ENCODE measurements around the gene ELAC1. TPM values are rescaled to one million over a fixed set of nuclear protein-coding genes. Genes with fewer than 3 reads are reported as not detected.
"Not testable (repeated sequence)": the region's sequence is repeated elsewhere in the genome, so short reads cannot be mapped to it uniquely, and the experiment has no call there.

The ELAC1 gene
- total RNA-seq, 1 experiment from 2014 or later: 8.2 TPM

GRCh38 chr18:50986360-50987087 lies 18.7 kb downstream of the ELAC1 start:
- H3K36me3 ChIP-seq: peaks cover 3% of the 10 kb centered on the region
- no peak for DNase-seq (ENCODE audit: low read depth in 1 of 2, low spot score in 2 of 2)
- H3K4me3 ChIP-seq: no peak overlapping the region
- no peaks in the 10 kb centered on the region for H3K9me3 ChIP-seq (replicated peaks)
- no peaks in the 10 kb centered on the region for H3K27me3 ChIP-seq (replicated peaks)
- peaks cover 7% of the 10 kb centered on the region for H3K4me1 ChIP-seq (replicated peaks)
- no peak overlapping the region for H3K27ac ChIP-seq

- H3K27ac ChIP-seq: no peak overlapping the region
- no peak for DNase-seq (ENCODE audit: low read depth in 1 of 2, low spot score in 2 of 2)
- H3K4me1 ChIP-seq (replicated peaks): peaks cover 7% of the 10 kb centered on the region
- no peaks in the 10 kb centered on the region for H3K9me3 ChIP-seq (replicated peaks)
- peaks cover 3% of the 10 kb centered on the region for H3K36me3 ChIP-seq
- H3K4me3 ChIP-seq: no peak overlapping the region
- H3K27me3 ChIP-seq (replicated peaks): no peaks in the 10 kb centered on the region
These were observed 19.4 kb downstream of the ELAC1 start for GRCh38 chr18:50987261-50987660.

- peaks cover 7% of the 10 kb centered on the region for H3K4me1 ChIP-seq (replicated peaks)
- DNase-seq (ENCODE audit: low read depth in 1 of 2, low spot score in 2 of 2): no peak
- no peak overlapping the region for H3K4me3 ChIP-seq
- no peak overlapping the region for H3K27ac ChIP-seq
- no peaks in the 10 kb centered on the region; the same call in 1 of the 2 replicates for H3K36me3 ChIP-seq
- H3K9me3 ChIP-seq (replicated peaks): no peaks in the 10 kb centered on the region
- H3K27me3 ChIP-seq (replicated peaks): no peaks in the 10 kb centered on the region
These were observed 21.9 kb downstream of the ELAC1 start for GRCh38 chr18:50989711-50990110.

- Histone ChIP-seq H3K4me1 (replicated peaks) (no peaks in the 10 kb centered on the region), H3K9me3 (replicated peaks) (no peaks in the 10 kb centered on the region), H3K4me3 (no peak overlapping the region), H3K36me3 (no peaks in the 10 kb centered on the region; the same call in 1 of the 2 replicates), H3K27me3 (replicated peaks) (no peaks in the 10 kb centered on the region), H3K27ac (no peak overlapping the region)
- DNase-seq (ENCODE audit: low read depth in 1 of 2, low spot score in 2 of 2): no peak
These were observed 24.5 kb downstream of the ELAC1 start for GRCh38 chr18:50992351-50992762.

- no peak overlapping the region for H3K27ac ChIP-seq
- H3K4me3 ChIP-seq: no peak overlapping the region
- H3K4me1 ChIP-seq (replicated peaks): no peaks in the 10 kb centered on the region
- H3K27me3 ChIP-seq (replicated peaks): no peaks in the 10 kb centered on the region
- no peaks in the 10 kb centered on the region for H3K36me3 ChIP-seq
- DNase-seq (ENCODE audit: low read depth in 1 of 2, low spot score in 2 of 2): no peak
- no peaks in the 10 kb centered on the region for H3K9me3 ChIP-seq (replicated peaks)
These were observed 26.2 kb downstream of the ELAC1 start for GRCh38 chr18:50994031-50994430.

- H3K27me3 ChIP-seq (replicated peaks); DNase-seq (ENCODE audit: low read depth in 1 of 2, low spot score in 2 of 2); H3K4me1 ChIP-seq (replicated peaks); H3K4me3 ChIP-seq; H3K9me3 ChIP-seq (replicated peaks); H3K27ac ChIP-seq; H3K36me3 ChIP-seq: not testable (repeated sequence)
These were observed 35.3 kb downstream of the ELAC1 start for GRCh38 chr18:51003174-51003573.

- no peak overlapping the region for H3K27ac ChIP-seq
- DNase-seq (ENCODE audit: low read depth in 1 of 2, low spot score in 2 of 2): no peak
- H3K4me1 ChIP-seq (replicated peaks): no peaks in the 10 kb centered on the region
- no peak overlapping the region for H3K4me3 ChIP-seq
- H3K36me3 ChIP-seq: no peaks in the 10 kb centered on the region
- H3K9me3 ChIP-seq (replicated peaks): no peaks in the 10 kb centered on the region
- H3K27me3 ChIP-seq (replicated peaks): no peaks in the 10 kb centered on the region
These were observed 38.4 kb downstream of the ELAC1 start for GRCh38 chr18:51006061-51006818.

GRCh38 chr18:51006948-51007789 lies 39.3 kb downstream of the ELAC1 start:
- no peak for DNase-seq (ENCODE audit: low read depth in 1 of 2, low spot score in 2 of 2)
- Histone ChIP-seq H3K4me3 (no peak overlapping the region), H3K9me3 (replicated peaks) (no peaks in the 10 kb centered on the region), H3K27ac (no peak overlapping the region), H3K27me3 (replicated peaks) (no peaks in the 10 kb centered on the region), H3K36me3 (no peaks in the 10 kb centered on the region), H3K4me1 (replicated peaks) (no peaks in the 10 kb centered on the region)

- Histone ChIP-seq H3K9me3 (replicated peaks) (no peaks in the 10 kb centered on the region), H3K4me3 (no peak overlapping the region), H3K36me3 (no peaks in the 10 kb centered on the region), H3K4me1 (replicated peaks) (no peaks in the 10 kb centered on the region), H3K27ac (no peak overlapping the region), H3K27me3 (replicated peaks) (no peaks in the 10 kb centered on the region)
- DNase-seq (ENCODE audit: low read depth in 1 of 2, low spot score in 2 of 2): no peak
These were observed 39.9 kb downstream of the ELAC1 start for GRCh38 chr18:51007790-51008139.

- H3K4me3 ChIP-seq: no peak overlapping the region
- H3K27ac ChIP-seq: no peak overlapping the region
- no peak for DNase-seq (ENCODE audit: low read depth in 1 of 2, low spot score in 2 of 2)
- no peaks in the 10 kb centered on the region for H3K36me3 ChIP-seq
- no peaks in the 10 kb centered on the region for H3K9me3 ChIP-seq (replicated peaks)
- H3K4me1 ChIP-seq (replicated peaks): no peaks in the 10 kb centered on the region
- no peaks in the 10 kb centered on the region for H3K27me3 ChIP-seq (replicated peaks)
These were observed 41.2 kb downstream of the ELAC1 start for GRCh38 chr18:51009072-51009471.

GRCh38 chr18:51010218-51010617 lies 42.4 kb downstream of the ELAC1 start:
- Histone ChIP-seq H3K27me3 (replicated peaks) (no peaks in the 10 kb centered on the region), H3K4me3 (no peak overlapping the region), H3K4me1 (replicated peaks) (no peaks in the 10 kb centered on the region), H3K27ac (no peak overlapping the region), H3K9me3 (replicated peaks) (no peaks in the 10 kb centered on the region), H3K36me3 (no peaks in the 10 kb centered on the region)
- no peak for DNase-seq (ENCODE audit: low read depth in 1 of 2, low spot score in 2 of 2)

- no peak for DNase-seq (ENCODE audit: low read depth in 1 of 2, low spot score in 2 of 2)
- H3K27ac ChIP-seq: no peak overlapping the region
- no peaks in the 10 kb centered on the region for H3K9me3 ChIP-seq (replicated peaks)
- H3K4me3 ChIP-seq: no peak overlapping the region
- H3K27me3 ChIP-seq (replicated peaks): no peaks in the 10 kb centered on the region
- H3K4me1 ChIP-seq (replicated peaks): no peaks in the 10 kb centered on the region
- H3K36me3 ChIP-seq: no peaks in the 10 kb centered on the region
These were observed 43.9 kb downstream of the ELAC1 start for GRCh38 chr18:51011709-51012108.

- DNase-seq (ENCODE audit: low read depth in 1 of 2, low spot score in 2 of 2): no peak
- H3K4me1 ChIP-seq (replicated peaks): no peaks in the 10 kb centered on the region
- H3K27me3 ChIP-seq (replicated peaks): no peaks in the 10 kb centered on the region
- no peak overlapping the region for H3K4me3 ChIP-seq
- no peak overlapping the region for H3K27ac ChIP-seq
- H3K36me3 ChIP-seq: no peaks in the 10 kb centered on the region
- H3K9me3 ChIP-seq (replicated peaks): no peaks in the 10 kb centered on the region
These were observed 44.6 kb downstream of the ELAC1 start for GRCh38 chr18:51012441-51012840.

- no peak for DNase-seq (ENCODE audit: low read depth in 1 of 2, low spot score in 2 of 2)
- no peaks in the 10 kb centered on the region for H3K36me3 ChIP-seq
- H3K4me3 ChIP-seq: no peak overlapping the region
- H3K27ac ChIP-seq: no peak overlapping the region
- H3K4me1 ChIP-seq (replicated peaks): no peaks in the 10 kb centered on the region
- no peaks in the 10 kb centered on the region for H3K27me3 ChIP-seq (replicated peaks)
- no peaks in the 10 kb centered on the region for H3K9me3 ChIP-seq (replicated peaks)
These were observed 45.4 kb downstream of the ELAC1 start for GRCh38 chr18:51013259-51013658.
